Gastroesophageal sphincter (tissue), 3 donors: Measurements from ENCODE around the gene FAM47B.

Experiments
- EP300 ChIP-seq: sonication (generic); formaldehyde crosslinking; IDR thresholded peaks from one replicate; pipeline ENCODE4 v1.6.1; 2017; ENCODE audit warnings: antibody characterized with exemption, mild to moderate bottlenecking
- POLR2A ChIP-seq, 2 donors: fragments of 450-650 bp; IDR thresholded peaks; one replicate each; pipeline ENCODE4 v1.6.1; 2017; ENCODE audit warnings: antibody characterized with exemption in 2 of 2, mild to moderate bottlenecking in 2 of 2, moderate library complexity in 1 of 2
- POLR2AphosphoS5 ChIP-seq: sonication (generic); formaldehyde crosslinking; IDR thresholded peaks from one replicate; pipeline ENCODE4 v1.6.1; 2017; ENCODE audit warnings: antibody characterized with exemption
- TF ChIP-seq, protein P1 (sequence below), 4 experiments: fragments of 200-600 bp in 2 of 4; fragments of 450-650 bp in 2 of 4; sonication (generic) in 1 of 4; IDR thresholded peaks; one replicate each; pipeline ENCODE4 v1.5.1; 2017 to 2019; ENCODE audit warnings: antibody characterized with exemption in 4 of 4, mild to moderate bottlenecking in 2 of 4, moderate library complexity in 2 of 4

DNA sequence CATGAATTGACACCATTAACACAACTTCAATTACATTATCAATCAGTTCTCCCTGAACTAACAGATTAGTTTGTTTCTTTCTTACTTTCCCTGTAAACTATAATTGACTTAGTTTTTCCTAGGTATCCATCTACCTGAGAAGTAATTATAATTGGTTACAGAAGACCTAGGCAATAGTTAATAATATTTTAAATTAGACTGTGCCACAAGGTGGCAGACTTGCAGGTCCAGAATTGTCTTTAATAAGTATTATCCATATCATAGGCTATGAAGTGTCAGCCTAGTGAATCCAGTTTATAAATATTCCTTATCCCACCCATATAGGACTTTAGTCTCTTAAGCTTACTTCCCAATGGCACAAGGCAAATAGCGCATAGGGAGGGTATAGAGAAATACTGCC lies 48.9 kb upstream of the FAM47B start:
- TF ChIP-seq, protein P1, sequence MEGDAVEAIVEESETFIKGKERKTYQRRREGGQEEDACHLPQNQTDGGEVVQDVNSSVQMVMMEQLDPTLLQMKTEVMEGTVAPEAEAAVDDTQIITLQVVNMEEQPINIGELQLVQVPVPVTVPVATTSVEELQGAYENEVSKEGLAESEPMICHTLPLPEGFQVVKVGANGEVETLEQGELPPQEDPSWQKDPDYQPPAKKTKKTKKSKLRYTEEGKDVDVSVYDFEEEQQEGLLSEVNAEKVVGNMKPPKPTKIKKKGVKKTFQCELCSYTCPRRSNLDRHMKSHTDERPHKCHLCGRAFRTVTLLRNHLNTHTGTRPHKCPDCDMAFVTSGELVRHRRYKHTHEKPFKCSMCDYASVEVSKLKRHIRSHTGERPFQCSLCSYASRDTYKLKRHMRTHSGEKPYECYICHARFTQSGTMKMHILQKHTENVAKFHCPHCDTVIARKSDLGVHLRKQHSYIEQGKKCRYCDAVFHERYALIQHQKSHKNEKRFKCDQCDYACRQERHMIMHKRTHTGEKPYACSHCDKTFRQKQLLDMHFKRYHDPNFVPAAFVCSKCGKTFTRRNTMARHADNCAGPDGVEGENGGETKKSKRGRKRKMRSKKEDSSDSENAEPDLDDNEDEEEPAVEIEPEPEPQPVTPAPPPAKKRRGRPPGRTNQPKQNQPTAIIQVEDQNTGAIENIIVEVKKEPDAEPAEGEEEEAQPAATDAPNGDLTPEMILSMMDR (IDR thresholded peaks at IDR 0.05) = peak in 1 of 4 experiments; percentile 36
- TF ChIP-seq EP300 = no peak
- TF ChIP-seq POLR2AphosphoS5 = no peak
- TF ChIP-seq POLR2A (IDR thresholded peaks at IDR 0.05) = no peak
